CD8-positive, alpha-beta memory T cell (primary cell): ENCODE results near the gene B3GALT4. TPM values are rescaled to one million over a fixed set of nuclear protein-coding genes. Genes with fewer than 3 reads are reported as not detected.

Experiments used
- CTCF ChIA-PET: fragments of 350-600 bp; sonication (Branson Sonifier 250); formaldehyde crosslinking; loops from one replicate; lab custom pipeline; 2021; ENCODE audit warnings: antibody characterized with exemption; lab: Charles Lee
- POLR2A ChIA-PET: fragments of 350-600 bp; sonication (Branson Sonifier 250); formaldehyde crosslinking; loops from one replicate; lab custom pipeline; 2021; ENCODE audit warnings: antibody characterized with exemption; lab: Charles Lee
- DNase-seq, 5 donors: peaks; one replicate each; pipeline versions ENCODE4 v3.0.0 to v3.0.0-alpha.2; 2020 to 2022; ENCODE audit warnings: mixed read lengths in 1 of 5
- H3K27ac ChIP-seq: one replicate; pipeline ENCODE4 v1.7.0; 2013; ENCODE audit warnings: low read depth, mild to moderate bottlenecking, low read length, moderate library complexity
- H3K27me3 ChIP-seq: 2 replicates; pipeline ENCODE4 v1.7.0; 2013; ENCODE audit warnings: low read length, mild to moderate bottlenecking; ENCODE audit not compliant: insufficient read depth, poor library complexity, severe bottlenecking
- H3K36me3 ChIP-seq: 2 replicates; pipeline ENCODE4 v1.7.0; 2013; ENCODE audit warnings: mild to moderate bottlenecking, low read length, moderate library complexity; ENCODE audit not compliant: insufficient read depth
- H3K4me1 ChIP-seq: 2 replicates; pipeline ENCODE4 v1.7.0; 2013; ENCODE audit warnings: mild to moderate bottlenecking, low read length, moderate library complexity; ENCODE audit not compliant: insufficient read depth
- H3K4me3 ChIP-seq: 2 replicates; pipeline ENCODE4 v1.7.0; 2013; ENCODE audit warnings: mild to moderate bottlenecking, low read length
- H3K9me3 ChIP-seq: 2 replicates; pipeline ENCODE4 v1.7.0; 2013; ENCODE audit warnings: mild to moderate bottlenecking, low read length
- H3K27ac Mint-ChIP-seq, 8 donors: one replicate each; pipeline ENCODE4 v1.8.0; 2020 to 2021; ENCODE audit warnings: mixed read lengths in 8 of 8, mild to moderate bottlenecking in 6 of 8, inconsistent platforms in 3 of 8, moderate library complexity in 3 of 8
- H3K27me3 Mint-ChIP-seq, 2 donors: one replicate each; pipeline ENCODE4 v1.8.0; 2020 to 2021; ENCODE audit warnings: mixed read lengths in 2 of 2, mild to moderate bottlenecking in 1 of 2, moderate library complexity in 1 of 2
- H3K36me3 Mint-ChIP-seq, 3 donors: one replicate each; pipeline ENCODE4 v1.8.0; 2020 to 2021; ENCODE audit warnings: mixed read lengths in 3 of 3, inconsistent platforms in 1 of 3, mild to moderate bottlenecking in 1 of 3
- H3K4me1 Mint-ChIP-seq, 3 donors: one replicate each; pipeline ENCODE4 v1.8.0; 2020 to 2021; ENCODE audit warnings: mixed read lengths in 3 of 3, inconsistent platforms in 1 of 3, mild to moderate bottlenecking in 1 of 3
- H3K4me3 Mint-ChIP-seq, 7 donors: one replicate each; pipeline ENCODE4 v1.8.0; 2020 to 2021; ENCODE audit warnings: mixed read lengths in 7 of 7, mild to moderate bottlenecking in 6 of 7, moderate library complexity in 4 of 7, inconsistent platforms in 2 of 7
- H3K9me3 Mint-ChIP-seq, 5 donors: one replicate each; pipeline ENCODE4 v1.8.0; 2020 to 2022; ENCODE audit warnings: mixed read lengths in 5 of 5, mild to moderate bottlenecking in 3 of 5, moderate library complexity in 2 of 5, inconsistent platforms in 1 of 5
- polyA plus RNA-seq: library from polyadenylated mRNA; unstranded; fragments of 300-500 nt; fragmentation: Illumina TruSeq; gene quantifications from one replicate; pipeline ENCODE4 v1.2.3, GENCODE V29; 2021
- total RNA-seq, 2 experiments: library from RNA; stranded (reverse); gene quantifications; one replicate each; pipeline ENCODE4 v1.2.3, GENCODE V29; 2021

The B3GALT4 gene
- total and polyA plus RNA-seq, 3 experiments from 2014 or later, result 6.1 to 35.3 (median 7.0) TPM

DNA sequence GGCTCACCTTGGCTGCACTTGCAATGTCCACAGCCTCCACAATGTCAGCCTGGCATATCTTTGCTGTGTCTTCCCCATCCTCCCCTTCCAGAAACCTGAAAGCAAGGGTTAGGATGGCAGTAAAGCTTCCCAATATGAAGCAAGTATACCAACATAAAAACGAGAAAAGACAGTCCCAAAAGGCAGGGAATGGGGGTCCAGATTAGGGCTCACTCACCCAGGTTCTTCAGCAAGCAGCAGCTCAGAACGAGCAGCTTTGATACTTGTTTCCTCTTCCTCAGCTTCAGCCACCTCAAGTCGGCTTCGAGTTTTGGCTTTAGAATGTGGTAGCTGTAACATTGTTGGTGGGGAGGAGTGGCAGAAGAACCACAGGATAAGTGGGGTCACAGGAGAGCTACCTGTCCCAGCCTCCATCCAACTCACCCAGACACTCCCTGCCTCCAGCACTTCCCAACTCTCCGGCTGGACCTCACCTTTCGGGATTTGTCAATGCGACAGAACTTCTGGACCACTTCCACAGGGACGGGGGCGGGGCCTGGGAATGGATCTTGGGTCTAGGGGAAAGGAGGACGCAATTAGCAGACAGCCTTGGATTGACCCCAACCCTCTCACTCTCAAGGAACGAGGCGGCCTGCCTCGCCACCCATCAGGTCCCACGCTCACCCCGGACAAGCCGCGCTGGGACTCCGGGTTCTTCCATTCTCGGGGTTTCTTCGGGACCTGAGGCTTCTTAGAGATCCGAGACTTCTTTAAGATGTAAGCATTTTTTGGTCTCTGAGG lies 11.4 kb downstream of the B3GALT4 start:
- POLR2A ChIA-PET, result interaction anchor here (0.6 to 3.6 kb wide), 11 partner anchors 10 to 166 kb away, joined by 3 to 43 read pairs (median 8); partner anchors contain the start of genes B3GALT4, RGL2, RPS18 and VPS52
- Histone ChIP-seq H3K4me1 (peaks cover 24% of the 10 kb centered on the region), H3K9me3 (no peaks in the 10 kb centered on the region), H3K27ac (peak overlapping the region; percentile 83), H3K36me3 (peaks cover 40% of the 10 kb centered on the region), H3K4me3 (peak overlapping the region; percentile 99), H3K27me3 (no peaks in the 10 kb centered on the region)
- Mint-ChIP-seq H3K4me1 (peaks cover 37 to 49% (median 49%) of the 10 kb centered on the region in 3 donors), H3K9me3 (no peaks in the 10 kb centered on the region), H3K4me3 (peak overlapping the region; percentile 89 to 99 (median 97)), H3K27ac (peak overlapping the region; percentile 68 to 99 (median 94)), H3K27me3 (no peaks in the 10 kb centered on the region), H3K36me3 (peaks cover 6 to 68% (median 15%) of the 10 kb centered on the region in 3 donors)
- CTCF ChIA-PET, result interaction anchor here (1.0 to 5.3 kb wide), 7 partner anchors 10 to 57 kb away, joined by 4 to 38 read pairs (median 10); partner anchors contain the start of genes B3GALT4, RPS18 and VPS52
- DNase-seq, result no peak

GRCh38 chr6:33288921-33289783 lies 12.2 kb downstream of the B3GALT4 start, which contains the start of the genes PFDN6 and WDR46:
PFDN6 (plus strand) TSS chr6:33289601; CDS start chr6:33289857, 256 bp downstream.
WDR46 (minus strand) TSS chr6:33289239; CDS start chr6:33289170, 69 bp downstream.
- Mint-ChIP-seq H3K36me3 (peaks cover 6 to 75% (median 18%) of the 10 kb centered on the region in 3 donors), H3K27me3 (no peaks in the 10 kb centered on the region), H3K9me3 (no peaks in the 10 kb centered on the region), H3K4me3 (peak within 1 kb of the TSS; percentile 89 to 99 (median 97)), H3K4me1 (peaks cover 37 to 52% (median 49%) of the 10 kb centered on the region in 3 donors), H3K27ac (peak within 1 kb of the TSS; percentile 79 to 99 (median 96))
- ChIA-PET POLR2A (interaction anchor here (0.6 to 3.6 kb wide), 11 partner anchors 8 to 317 kb away, joined by 3 to 43 read pairs (median 4); partner anchors contain the start of genes B3GALT4, RGL2, RPS18 and VPS52), CTCF (interaction anchor here (1.0 to 5.3 kb wide), 7 partner anchors 10 to 56 kb away, joined by 4 to 38 read pairs (median 10); partner anchors contain the start of genes B3GALT4, RPS18 and VPS52)
- Histone ChIP-seq H3K27ac (peak within 1 kb of the TSS; percentile 83), H3K4me3 (peak within 1 kb of the TSS; percentile 99), H3K27me3 (no peaks in the 10 kb centered on the region), H3K36me3 (peaks cover 42% of the 10 kb centered on the region), H3K9me3 (no peaks in the 10 kb centered on the region), H3K4me1 (peaks cover 24% of the 10 kb centered on the region)
- DNase-seq, result peak; percentile 65 to 89 (median 84)

DNA sequence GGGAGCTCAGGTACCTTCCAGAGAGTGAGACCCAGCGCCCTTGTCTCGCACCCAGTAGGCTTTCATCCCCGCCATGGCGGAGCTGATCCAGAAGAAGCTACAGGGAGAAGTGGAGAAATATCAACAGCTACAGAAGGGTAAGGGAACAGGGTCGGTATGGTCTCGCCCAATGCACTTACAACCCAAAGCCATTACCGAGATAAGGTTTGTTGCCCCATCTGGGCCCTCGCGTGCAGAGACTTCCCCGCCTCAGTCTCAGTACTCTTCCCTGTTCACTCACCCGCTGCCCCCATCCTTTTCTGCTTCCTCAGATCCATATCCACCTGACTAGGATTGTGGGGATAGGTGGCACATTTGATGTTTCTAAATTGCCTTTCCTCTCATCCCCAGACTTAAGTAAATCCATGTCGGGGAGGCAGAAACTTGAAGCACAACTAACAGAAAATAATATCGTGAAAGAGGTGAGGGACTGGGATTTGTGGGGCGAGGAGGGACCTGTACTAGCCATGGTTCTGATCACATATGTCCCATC lies 12.9 kb downstream of the B3GALT4 start:
- peaks cover 24% of the 10 kb centered on the region for H3K4me1 ChIP-seq
- Mint-ChIP-seq H3K4me1 (peaks cover 37 to 52% (median 49%) of the 10 kb centered on the region in 3 donors), H3K9me3 (no peaks in the 10 kb centered on the region), H3K36me3 (peaks cover 6 to 75% (median 17%) of the 10 kb centered on the region in 3 donors), H3K27ac (peak overlapping the region; percentile 79 to 99 (median 96)), H3K4me3 (peak overlapping the region; percentile 89 to 99 (median 97)), H3K27me3 (no peaks in the 10 kb centered on the region)
- no peaks in the 10 kb centered on the region for H3K9me3 ChIP-seq
- peaks cover 35% of the 10 kb centered on the region for H3K36me3 ChIP-seq
- peak overlapping the region; percentile 83 for H3K27ac ChIP-seq
- POLR2A ChIA-PET, result interaction anchor here (1.1 to 3.6 kb wide), 10 partner anchors 9 to 318 kb away, joined by 3 to 43 read pairs (median 8); partner anchors contain the start of genes B3GALT4, RGL2, RPS18 and VPS52
- DNase-seq, result no peak
- CTCF ChIA-PET, result interaction anchor here (1.2 to 5.3 kb wide), 6 partner anchors 10 to 55 kb away, joined by 4 to 38 read pairs (median 10); partner anchors contain the start of genes B3GALT4, RPS18 and VPS52
- H3K4me3 ChIP-seq, result peak overlapping the region; percentile 99
- H3K27me3 ChIP-seq, result no peaks in the 10 kb centered on the region

GRCh38 chr6:33290459-33290858 lies 13.5 kb downstream of the B3GALT4 start:
- peak overlapping the region in 7 of 8 donors; percentile 79 to 99 (median 95) for H3K27ac Mint-ChIP-seq
- H3K27me3 Mint-ChIP-seq, result no peaks in the 10 kb centered on the region
- no peak for DNase-seq
- H3K36me3 Mint-ChIP-seq, result peaks cover 6 to 77% (median 17%) of the 10 kb centered on the region in 3 donors
- H3K4me3 ChIP-seq, result peak overlapping the region; percentile 99
- peaks cover 35% of the 10 kb centered on the region for H3K36me3 ChIP-seq
- no peak overlapping the region for H3K27ac ChIP-seq
- POLR2A ChIA-PET, result interaction anchor here (2.8 to 3.6 kb wide), 4 partner anchors 9 to 54 kb away, joined by 20 to 43 read pairs (median 38); partner anchors contain the start of genes B3GALT4, RGL2, RPS18 and VPS52
- H3K4me3 Mint-ChIP-seq, result peak overlapping the region; percentile 89 to 99 (median 97)
- no peaks in the 10 kb centered on the region for H3K9me3 Mint-ChIP-seq
- H3K27me3 ChIP-seq, result no peaks in the 10 kb centered on the region
- no peaks in the 10 kb centered on the region for H3K9me3 ChIP-seq
- peaks cover 24% of the 10 kb centered on the region for H3K4me1 ChIP-seq
- CTCF ChIA-PET, result interaction anchor here (1.2 to 5.3 kb wide), 5 partner anchors 9 to 54 kb away, joined by 4 to 38 read pairs (median 11); partner anchors contain the start of genes B3GALT4, RPS18 and VPS52
- H3K4me1 Mint-ChIP-seq, result peaks cover 37 to 52% (median 49%) of the 10 kb centered on the region in 3 donors

DNA sequence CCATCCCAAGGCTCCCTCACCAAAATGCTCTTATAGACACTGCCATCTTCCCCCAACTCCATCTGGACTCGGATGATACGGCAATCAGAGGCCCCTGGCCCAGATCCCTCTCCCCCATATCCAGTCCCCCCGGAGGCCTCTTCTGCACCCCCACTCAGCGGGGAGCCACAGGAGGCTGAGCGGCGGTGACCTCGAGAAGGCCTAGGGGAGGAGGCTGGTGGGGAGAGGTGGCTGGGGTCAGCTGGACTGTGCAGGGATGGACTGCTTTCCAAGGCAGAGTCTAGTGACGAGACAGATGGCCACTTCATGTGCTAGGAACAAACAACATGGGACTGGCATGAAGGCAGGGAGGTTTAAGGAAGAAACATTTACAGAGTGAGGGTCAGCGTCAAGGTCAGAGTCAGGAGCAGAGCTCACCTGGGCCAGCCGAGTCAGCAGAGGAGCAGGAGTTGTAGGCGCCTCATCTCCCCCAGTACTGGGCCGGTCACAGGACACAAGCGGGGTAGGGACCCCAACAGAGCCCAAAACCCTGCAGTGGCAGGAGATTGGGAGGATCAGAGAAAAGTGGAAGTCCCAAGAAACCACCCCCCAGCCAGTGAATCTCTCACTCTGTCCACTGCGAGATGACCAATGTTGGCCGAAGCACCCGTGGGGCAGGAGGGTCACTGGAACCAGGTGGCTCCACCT lies 16.2 kb downstream of the B3GALT4 start:
- POLR2A ChIA-PET, result interaction anchor here (0.9 kb wide), 1 partner anchor 16 kb away, joined by 3 read pairs; no protein-coding TSS in a partner anchor
- no peaks in the 10 kb centered on the region for H3K9me3 Mint-ChIP-seq

DNA sequence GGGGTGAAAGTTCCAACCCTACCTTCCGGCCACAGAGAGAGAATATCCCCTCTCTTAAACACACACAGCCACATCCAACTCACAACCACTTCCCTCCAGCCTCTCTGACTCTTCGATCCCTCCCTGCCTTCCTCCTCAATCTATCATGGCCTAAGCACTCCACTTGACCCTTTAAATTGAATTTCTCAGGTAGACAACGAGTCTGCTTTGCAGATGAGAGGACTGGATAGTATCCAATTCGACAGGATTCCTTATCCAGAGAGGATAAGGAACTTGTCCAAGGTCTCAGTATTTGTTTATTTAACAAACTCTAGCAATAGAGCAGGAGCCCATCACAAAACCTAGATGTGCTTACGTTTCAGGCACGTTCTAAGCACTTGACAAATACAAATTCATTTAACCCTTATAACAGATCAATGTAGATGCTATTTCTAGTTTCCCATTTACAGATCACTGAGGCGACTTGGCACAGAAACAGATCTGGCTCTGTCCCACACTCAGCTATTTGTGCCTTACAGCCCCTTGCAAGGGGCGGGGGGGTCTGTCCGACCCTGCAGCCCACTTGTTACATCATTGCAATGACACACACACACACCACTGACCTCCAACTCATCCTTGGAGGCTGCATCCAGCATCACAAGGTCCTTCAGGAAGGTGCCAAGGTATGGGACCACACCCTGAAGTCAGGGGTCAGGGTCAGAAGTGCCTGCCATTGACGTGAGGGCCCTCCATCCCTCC lies 17.3 kb downstream of the B3GALT4 start:
- no peaks in the 10 kb centered on the region for H3K9me3 Mint-ChIP-seq
- peak overlapping the region in 5 of 8 donors; percentile 39 to 92 (median 60) for H3K27ac Mint-ChIP-seq
- H3K9me3 ChIP-seq, result no peaks in the 10 kb centered on the region
- H3K27me3 Mint-ChIP-seq, result peaks cover 0 to 1% of the 10 kb centered on the region in 2 donors
- H3K27me3 ChIP-seq, result no peaks in the 10 kb centered on the region
- peak overlapping the region in 2 of 7 donors; percentile 10 to 32 for H3K4me3 Mint-ChIP-seq
- H3K4me1 Mint-ChIP-seq, result peaks cover 34 to 45% (median 39%) of the 10 kb centered on the region in 3 donors
- H3K4me1 ChIP-seq, result peaks cover 18% of the 10 kb centered on the region
- H3K27ac ChIP-seq, result no peak overlapping the region
- peaks cover 27% of the 10 kb centered on the region for H3K36me3 ChIP-seq
- POLR2A ChIA-PET, result no interaction called here
- DNase-seq, result no peak
- no peak overlapping the region for H3K4me3 ChIP-seq
- H3K36me3 Mint-ChIP-seq, result peaks cover 0 to 70% (median 14%) of the 10 kb centered on the region in 3 donors
- CTCF ChIA-PET, result no interaction called here

More for the DNA sequence above, 16.2 kb downstream of the B3GALT4 start:
- Histone ChIP-seq H3K27me3 (no peaks in the 10 kb centered on the region), H3K4me1 (peaks cover 24% of the 10 kb centered on the region), H3K4me3 (no peak overlapping the region), H3K27ac (no peak overlapping the region), H3K36me3 (peaks cover 27% of the 10 kb centered on the region), H3K9me3 (no peaks in the 10 kb centered on the region)
- Mint-ChIP-seq H3K4me1 (peaks cover 42 to 53% (median 46%) of the 10 kb centered on the region in 3 donors), H3K36me3 (peaks cover 3 to 72% (median 15%) of the 10 kb centered on the region in 3 donors), H3K27me3 (peaks cover 0 to under 1% of the 10 kb centered on the region in 2 donors), H3K4me3 (peak overlapping the region in 1 of 7 donors; percentile 38), H3K27ac (peak overlapping the region in 2 of 8 donors; percentile 70 to 88)
- CTCF ChIA-PET, result interaction anchor here (1.3 to 2.0 kb wide), 2 partner anchors 15 to 52 kb away, joined by 4 to 5 read pairs; no protein-coding TSS in a partner anchor
- DNase-seq, result no peak
